Effector memory CD8-positive, alpha-beta T cell (primary cell): ENCODE data around the gene TENT5A.
A peak's percentile ranks its signal among the peaks of the same experiment; 100 is the strongest.

ENCODE experiments used
- ATAC-seq: fragments of 150-1000 bp; cut with Tn5 transposase; replicated peaks from 2 replicates; pipeline ENCODE4 v1.10.0; 2021; ENCODE audit warnings: mild to moderate bottlenecking, moderate library complexity
- DNase-seq, 3 experiments: peaks; one replicate each; pipeline ENCODE4 v3.0.0; 2021
- H3K27ac Mint-ChIP-seq, 2 donors: one replicate each; pipeline ENCODE4 v1.8.0; 2022; ENCODE audit warnings: mild to moderate bottlenecking in 2 of 2, mixed read lengths in 2 of 2, moderate library complexity in 2 of 2
- H3K27me3 Mint-ChIP-seq, 2 donors: one replicate each; pipeline ENCODE4 v1.8.0; 2022; ENCODE audit warnings: mixed read lengths in 2 of 2
- H3K36me3 Mint-ChIP-seq: one replicate; pipeline ENCODE4 v1.8.0; 2022; ENCODE audit warnings: mild to moderate bottlenecking, moderate library complexity, mixed read lengths; ENCODE audit not compliant: insufficient read depth
- H3K4me1 Mint-ChIP-seq, 2 donors: one replicate each; pipeline ENCODE4 v1.8.0; 2022; ENCODE audit warnings: low read depth in 2 of 2, mixed read lengths in 2 of 2
- H3K4me3 Mint-ChIP-seq, 2 donors: one replicate each; pipeline ENCODE4 v1.8.0; 2022; ENCODE audit warnings: mild to moderate bottlenecking in 2 of 2, mixed read lengths in 2 of 2, moderate library complexity in 2 of 2
- H3K9me3 Mint-ChIP-seq, 2 donors: one replicate each; pipeline ENCODE4 v1.8.0; 2022; ENCODE audit warnings: mixed read lengths in 2 of 2
- total RNA-seq, 9 experiments: gene quantifications; one replicate each; lab custom pipeline; 2026; lab: John Stamatoyannopoulos, UW

TENT5A gene
- total RNA-seq, result 1.3 to 34.8 (median 5.9) reads per million in 9 experiments

GRCh38 chr6:81752084-81752920, at the start of gene TENT5A:
Gene TENT5A, minus strand, starts transcription at chr6:81752681. Its CDS starts 540 bp downstream, at chr6:81752141.
- H3K9me3 Mint-ChIP-seq, result no peaks in the 10 kb centered on the region
- peaks cover 33% of the 10 kb centered on the region for H3K36me3 Mint-ChIP-seq
- peaks cover 8 to 20% of the 10 kb centered on the region in 2 donors for H3K27me3 Mint-ChIP-seq
- H3K4me3 Mint-ChIP-seq, result peak within 1 kb of the TSS; percentile 94 to 95
- peak; percentile 77 to 81 (median 78) for DNase-seq
- ATAC-seq, result peak; percentile 75
- peak within 1 kb of the TSS; percentile 90 to 95 for H3K27ac Mint-ChIP-seq
- H3K4me1 Mint-ChIP-seq, result peaks cover 15 to 21% of the 10 kb centered on the region in 2 donors

GRCh38 chr6:81801489-81801888, 49.0 kb upstream of the TENT5A start:
- no peaks in the 10 kb centered on the region for H3K9me3 Mint-ChIP-seq
- H3K4me3 Mint-ChIP-seq, result no peak overlapping the region
- no peaks in the 10 kb centered on the region for H3K27me3 Mint-ChIP-seq
- H3K4me1 Mint-ChIP-seq, result no peaks in the 10 kb centered on the region
- no peak overlapping the region for H3K27ac Mint-ChIP-seq
- H3K36me3 Mint-ChIP-seq, result no peaks in the 10 kb centered on the region
- ATAC-seq (no peak), DNase-seq (no peak)

GRCh38 chr6:81800666-81801065, 48.2 kb upstream of the TENT5A start:
- Mint-ChIP-seq H3K9me3 (no peaks in the 10 kb centered on the region), H3K27me3 (no peaks in the 10 kb centered on the region), H3K4me1 (no peaks in the 10 kb centered on the region), H3K4me3 (no peak overlapping the region), H3K36me3 (no peaks in the 10 kb centered on the region), H3K27ac (no peak overlapping the region)
- no peak for ATAC-seq
- no peak for DNase-seq

- H3K4me3 Mint-ChIP-seq, result no peak overlapping the region
- H3K9me3 Mint-ChIP-seq, result no peaks in the 10 kb centered on the region
- ATAC-seq (no peak), DNase-seq (no peak)
- no peaks in the 10 kb centered on the region for H3K4me1 Mint-ChIP-seq
- H3K27me3 Mint-ChIP-seq, result no peaks in the 10 kb centered on the region
- H3K36me3 Mint-ChIP-seq, result no peaks in the 10 kb centered on the region
- no peak overlapping the region for H3K27ac Mint-ChIP-seq
These were observed 46.8 kb upstream of the TENT5A start for GRCh38 chr6:81799323-81799722.

- no peaks in the 10 kb centered on the region for H3K27me3 Mint-ChIP-seq
- DNase-seq, result no peak
- no peak overlapping the region for H3K27ac Mint-ChIP-seq
- no peaks in the 10 kb centered on the region for H3K9me3 Mint-ChIP-seq
- H3K36me3 Mint-ChIP-seq, result no peaks in the 10 kb centered on the region
- H3K4me1 Mint-ChIP-seq, result no peaks in the 10 kb centered on the region
- ATAC-seq, result no peak
- H3K4me3 Mint-ChIP-seq, result no peak overlapping the region
These were observed 45.1 kb upstream of the TENT5A start for GRCh38 chr6:81797591-81797990.

- DNase-seq (no peak), ATAC-seq (no peak)
- H3K9me3 Mint-ChIP-seq, result no peaks in the 10 kb centered on the region
- no peak overlapping the region for H3K27ac Mint-ChIP-seq
- no peak overlapping the region for H3K4me3 Mint-ChIP-seq
- H3K4me1 Mint-ChIP-seq, result no peaks in the 10 kb centered on the region
- H3K36me3 Mint-ChIP-seq, result no peaks in the 10 kb centered on the region
- no peaks in the 10 kb centered on the region for H3K27me3 Mint-ChIP-seq
These were observed 43.4 kb upstream of the TENT5A start for GRCh38 chr6:81795890-81796289.

- no peaks in the 10 kb centered on the region for H3K4me1 Mint-ChIP-seq
- H3K36me3 Mint-ChIP-seq, result no peaks in the 10 kb centered on the region
- no peaks in the 10 kb centered on the region for H3K9me3 Mint-ChIP-seq
- DNase-seq (no peak), ATAC-seq (no peak)
- H3K27me3 Mint-ChIP-seq, result no peaks in the 10 kb centered on the region
- no peak overlapping the region for H3K4me3 Mint-ChIP-seq
- H3K27ac Mint-ChIP-seq, result no peak overlapping the region
These were observed 41.5 kb upstream of the TENT5A start for GRCh38 chr6:81793821-81794475.

GRCh38 chr6:81792826-81793225, 40.3 kb upstream of the TENT5A start:
- Mint-ChIP-seq H3K4me3 (no peak overlapping the region), H3K4me1 (no peaks in the 10 kb centered on the region), H3K27me3 (no peaks in the 10 kb centered on the region), H3K36me3 (no peaks in the 10 kb centered on the region), H3K9me3 (no peaks in the 10 kb centered on the region), H3K27ac (no peak overlapping the region)
- DNase-seq (no peak), ATAC-seq (no peak)

GRCh38 chr6:81791756-81792155, 39.3 kb upstream of the TENT5A start:
- Mint-ChIP-seq H3K27me3 (no peaks in the 10 kb centered on the region), H3K9me3 (no peaks in the 10 kb centered on the region), H3K27ac (no peak overlapping the region), H3K4me3 (no peak overlapping the region), H3K4me1 (peaks cover 0 to 3% of the 10 kb centered on the region in 2 donors), H3K36me3 (no peaks in the 10 kb centered on the region)
- no peak for ATAC-seq
- no peak for DNase-seq

- Mint-ChIP-seq H3K4me1 (peaks cover 0 to 3% of the 10 kb centered on the region in 2 donors), H3K4me3 (no peak overlapping the region), H3K27me3 (no peaks in the 10 kb centered on the region), H3K9me3 (no peaks in the 10 kb centered on the region), H3K36me3 (no peaks in the 10 kb centered on the region), H3K27ac (no peak overlapping the region)
- ATAC-seq (no peak), DNase-seq (no peak)
These were observed 37.6 kb upstream of the TENT5A start for GRCh38 chr6:81790034-81790433.

GRCh38 chr6:81789291-81789690, 36.8 kb upstream of the TENT5A start:
- H3K27me3 Mint-ChIP-seq, result no peaks in the 10 kb centered on the region
- no peak overlapping the region for H3K27ac Mint-ChIP-seq
- no peaks in the 10 kb centered on the region for H3K9me3 Mint-ChIP-seq
- no peak overlapping the region for H3K4me3 Mint-ChIP-seq
- H3K36me3 Mint-ChIP-seq, result no peaks in the 10 kb centered on the region
- no peak for DNase-seq
- ATAC-seq, result no peak
- peaks cover 0 to 3% of the 10 kb centered on the region in 2 donors for H3K4me1 Mint-ChIP-seq

- H3K4me1 Mint-ChIP-seq, result peaks cover 0 to 3% of the 10 kb centered on the region in 2 donors
- no peak overlapping the region for H3K27ac Mint-ChIP-seq
- H3K9me3 Mint-ChIP-seq, result no peaks in the 10 kb centered on the region
- no peak overlapping the region for H3K4me3 Mint-ChIP-seq
- DNase-seq (no peak), ATAC-seq (no peak)
- no peaks in the 10 kb centered on the region for H3K27me3 Mint-ChIP-seq
- H3K36me3 Mint-ChIP-seq, result no peaks in the 10 kb centered on the region
These were observed 36.3 kb upstream of the TENT5A start for GRCh38 chr6:81788748-81789147.

- peak overlapping the region; percentile 18 to 31 for H3K4me3 Mint-ChIP-seq
These were observed 35.0 kb upstream of the TENT5A start for GRCh38 chr6:81787313-81788068.

More at GRCh38 chr6:81787313-81788068, 35.0 kb upstream of the TENT5A start:
- no peaks in the 10 kb centered on the region for H3K27me3 Mint-ChIP-seq
- no peak for DNase-seq
- no peak overlapping the region for H3K27ac Mint-ChIP-seq
- ATAC-seq, result no peak
- no peaks in the 10 kb centered on the region for H3K9me3 Mint-ChIP-seq
- no peaks in the 10 kb centered on the region for H3K36me3 Mint-ChIP-seq
- peaks cover 0 to 3% of the 10 kb centered on the region in 2 donors for H3K4me1 Mint-ChIP-seq
